ENCODE data around the gene VWA8.
"Not testable (repeated sequence)": the region's sequence is repeated elsewhere in the genome, so short reads cannot be mapped to it uniquely, and the experiment has no call there.

The VWA8 gene

GRCh38 chr13:41637586-41637985, 323.3 kb downstream of the VWA8 start:
- DNase-seq (ENCODE audit: extremely low read depth, low read depth), result no peak
- no peak overlapping the region for H3K4me3 ChIP-seq (replicated peaks; ENCODE audit: low read depth, low read length)
- no peak for TF ChIP-seq CTCF (IDR thresholded peaks at IDR 0.05; ENCODE audit: low read depth, low read length, missing control alignments)

- not testable (repeated sequence) for DNase-seq (ENCODE audit: extremely low read depth, low read depth); H3K4me3 ChIP-seq (replicated peaks; ENCODE audit: low read depth, low read length)
Measured at GRCh38 chr13:41637032-41637431, 323.9 kb downstream of the VWA8 start.

DNA sequence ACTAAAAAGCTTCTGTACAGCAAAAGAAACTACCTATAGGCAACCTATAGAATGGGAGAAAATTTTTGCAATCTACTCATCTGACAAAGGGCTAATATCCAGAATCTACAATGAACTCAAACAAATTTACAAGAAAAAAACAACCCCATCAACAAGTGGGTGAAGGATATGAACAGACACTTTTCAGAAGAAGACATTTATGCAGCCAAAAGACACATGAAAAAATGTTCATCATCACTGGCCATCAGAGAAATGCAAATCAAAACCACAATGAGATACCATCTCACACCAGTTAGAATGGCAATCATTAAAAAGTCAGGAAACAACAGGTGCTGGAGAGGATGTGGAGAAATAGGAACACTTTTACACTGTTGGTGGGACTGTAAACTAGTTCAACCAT, 324.3 kb downstream of the VWA8 start:
- H3K4me3 ChIP-seq (replicated peaks; ENCODE audit: low read depth, low read length); DNase-seq (ENCODE audit: extremely low read depth, low read depth): not testable (repeated sequence)

DNA sequence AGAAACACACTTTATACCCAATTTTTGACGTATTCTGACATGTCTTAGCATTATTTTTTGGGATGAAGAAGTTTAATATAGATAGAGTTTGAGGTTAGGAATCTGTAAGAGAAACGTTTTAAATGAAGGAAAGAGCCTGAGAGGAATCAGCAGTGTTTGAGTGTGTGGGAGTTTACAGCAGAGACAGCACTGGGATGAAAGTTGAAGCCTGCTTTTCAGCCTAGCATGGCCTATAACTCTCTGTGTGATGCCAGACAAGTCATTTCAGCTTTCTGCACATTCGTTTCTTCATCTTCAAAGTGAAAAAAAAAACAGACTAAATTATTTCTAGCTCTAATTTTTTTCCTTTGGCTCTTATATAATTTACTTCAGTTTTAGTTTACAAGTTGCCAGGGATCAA, 326.5 kb downstream of the VWA8 start:
- H3K4me3 ChIP-seq (replicated peaks; ENCODE audit: low read depth, low read length), result no peak overlapping the region
- no peak for TF ChIP-seq CTCF (IDR thresholded peaks at IDR 0.05; ENCODE audit: low read depth, low read length, missing control alignments)
- DNase-seq (ENCODE audit: extremely low read depth, low read depth), result no peak

DNA sequence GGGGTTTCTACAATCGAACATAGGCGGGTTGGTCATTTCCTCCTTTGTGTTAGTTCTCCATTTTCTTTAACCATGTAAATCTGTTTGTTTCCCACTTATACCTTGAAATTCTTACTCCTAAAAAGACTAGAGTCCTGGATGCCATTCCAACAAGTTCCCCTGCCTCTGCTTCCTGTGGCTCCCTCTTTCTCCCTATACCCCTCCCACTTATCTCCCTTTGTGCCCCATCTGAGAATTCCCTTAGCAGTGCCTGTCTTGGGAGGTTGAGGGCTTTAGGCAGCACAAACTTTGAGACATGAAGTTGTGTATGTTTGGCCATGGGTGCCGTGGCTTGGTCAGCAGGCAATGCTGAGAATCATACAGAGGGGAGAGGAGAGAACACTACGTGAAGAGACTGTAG, 327.1 kb downstream of the VWA8 start:
- TF ChIP-seq CTCF (IDR thresholded peaks at IDR 0.05; ENCODE audit: low read depth, low read length, missing control alignments), result no peak
- H3K4me3 ChIP-seq (replicated peaks; ENCODE audit: low read depth, low read length), result no peak overlapping the region
- DNase-seq (ENCODE audit: extremely low read depth, low read depth), result no peak

- no peak overlapping the region for H3K4me3 ChIP-seq (replicated peaks; ENCODE audit: low read depth, low read length)
- DNase-seq (ENCODE audit: extremely low read depth, low read depth), result peak; percentile 36
- no peak for TF ChIP-seq CTCF (IDR thresholded peaks at IDR 0.05; ENCODE audit: low read depth, low read length, missing control alignments)
Measured at GRCh38 chr13:41631296-41631965, 329.5 kb downstream of the VWA8 start.

GRCh38 chr13:41627425-41627824, 333.5 kb downstream of the VWA8 start:
- no peak for DNase-seq (ENCODE audit: extremely low read depth, low read depth)
- TF ChIP-seq CTCF (IDR thresholded peaks at IDR 0.05; ENCODE audit: low read depth, low read length, missing control alignments), result no peak
- H3K4me3 ChIP-seq (replicated peaks; ENCODE audit: low read depth, low read length), result no peak overlapping the region

GRCh38 chr13:41624041-41624440, 336.9 kb downstream of the VWA8 start:
- H3K4me3 ChIP-seq (replicated peaks; ENCODE audit: low read depth, low read length), result no peak overlapping the region
- DNase-seq (ENCODE audit: extremely low read depth, low read depth), result no peak
- TF ChIP-seq CTCF (IDR thresholded peaks at IDR 0.05; ENCODE audit: low read depth, low read length, missing control alignments), result no peak

Data from HFF-Myc (cell line).